Measurements from ENCODE around the gene QARS1. TPM values are rescaled to one million over a fixed set of nuclear protein-coding genes. Genes with fewer than 3 reads are reported as not detected.

Gene QARS1
- polyA plus RNA-seq, 1 of the 3 experiments (the other 2 are of a cell fraction) = 311 TPM

DNA sequence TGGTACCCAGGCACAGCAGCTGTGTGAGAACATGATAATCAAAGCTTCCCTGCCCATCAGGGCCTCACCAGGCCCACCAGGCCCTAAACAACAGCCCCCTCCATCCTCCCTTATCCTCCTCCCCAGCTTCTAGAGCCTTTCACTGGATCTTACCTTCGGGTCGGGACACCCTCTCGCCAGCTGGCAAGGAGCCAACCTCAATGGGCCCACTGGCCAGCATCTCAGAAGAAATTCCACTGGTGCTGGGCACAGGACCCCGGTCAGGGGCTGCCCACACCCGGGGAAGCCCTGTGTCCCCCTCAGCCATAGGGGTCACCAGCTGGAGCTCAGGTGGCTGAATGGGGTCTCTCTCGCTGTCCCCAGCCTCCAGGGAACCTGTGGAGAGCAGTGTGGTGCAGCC is 6.8 kb upstream of the QARS1 start (continued):
- TF ChIP-seq, protein P1, sequence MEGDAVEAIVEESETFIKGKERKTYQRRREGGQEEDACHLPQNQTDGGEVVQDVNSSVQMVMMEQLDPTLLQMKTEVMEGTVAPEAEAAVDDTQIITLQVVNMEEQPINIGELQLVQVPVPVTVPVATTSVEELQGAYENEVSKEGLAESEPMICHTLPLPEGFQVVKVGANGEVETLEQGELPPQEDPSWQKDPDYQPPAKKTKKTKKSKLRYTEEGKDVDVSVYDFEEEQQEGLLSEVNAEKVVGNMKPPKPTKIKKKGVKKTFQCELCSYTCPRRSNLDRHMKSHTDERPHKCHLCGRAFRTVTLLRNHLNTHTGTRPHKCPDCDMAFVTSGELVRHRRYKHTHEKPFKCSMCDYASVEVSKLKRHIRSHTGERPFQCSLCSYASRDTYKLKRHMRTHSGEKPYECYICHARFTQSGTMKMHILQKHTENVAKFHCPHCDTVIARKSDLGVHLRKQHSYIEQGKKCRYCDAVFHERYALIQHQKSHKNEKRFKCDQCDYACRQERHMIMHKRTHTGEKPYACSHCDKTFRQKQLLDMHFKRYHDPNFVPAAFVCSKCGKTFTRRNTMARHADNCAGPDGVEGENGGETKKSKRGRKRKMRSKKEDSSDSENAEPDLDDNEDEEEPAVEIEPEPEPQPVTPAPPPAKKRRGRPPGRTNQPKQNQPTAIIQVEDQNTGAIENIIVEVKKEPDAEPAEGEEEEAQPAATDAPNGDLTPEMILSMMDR (IDR thresholded peaks at IDR 0.05) = no peak
- no peak for TF ChIP-seq RAD21 (IDR thresholded peaks at IDR 0.05; ENCODE audit: low read length)

- no peak overlapping the region for H3K4me3 ChIP-seq (ENCODE audit: low read depth in 2 of 2, low read length in 1 of 2)
These were observed 6.2 kb upstream of the QARS1 start for GRCh38 chr3:49110780-49111179.

More at GRCh38 chr3:49110780-49111179, 6.2 kb upstream of the QARS1 start:
- peaks cover 0 to 5% of the 10 kb centered on the region in 2 experiments; a peak in 1 of 4 replicates for H3K4me1 ChIP-seq (ENCODE audit: control insufficient read depth in 1 of 2, insufficient read depth in 2 of 2, low read depth in 1 of 2, low read length in 1 of 2)
- TF ChIP-seq RAD21 (IDR thresholded peaks at IDR 0.05; ENCODE audit: low read length) (no peak), RFX5 (IDR thresholded peaks at IDR 0.05; ENCODE audit: low read length) (no peak), GATA2 (CRISPR knock-in tag; IDR thresholded peaks at IDR 0.05) (no peak), TAF1 (IDR thresholded peaks at IDR 0.05; ENCODE audit: borderline replicate concordance, low read depth, low read length) (no peak), MEF2A (IDR thresholded peaks at IDR 0.05; ENCODE audit: borderline replicate concordance, low read depth) (no peak), MXI1 (IDR thresholded peaks at IDR 0.05; ENCODE audit: low read depth, low read length) (no peak), PBX3 (IDR thresholded peaks at IDR 0.05) (no peak)
- TF ChIP-seq, protein P2, sequence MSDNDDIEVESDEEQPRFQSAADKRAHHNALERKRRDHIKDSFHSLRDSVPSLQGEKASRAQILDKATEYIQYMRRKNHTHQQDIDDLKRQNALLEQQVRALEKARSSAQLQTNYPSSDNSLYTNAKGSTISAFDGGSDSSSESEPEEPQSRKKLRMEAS (IDR thresholded peaks at IDR 0.05; ENCODE audit: low read depth) = no peak
- TF ChIP-seq, protein P3, sequence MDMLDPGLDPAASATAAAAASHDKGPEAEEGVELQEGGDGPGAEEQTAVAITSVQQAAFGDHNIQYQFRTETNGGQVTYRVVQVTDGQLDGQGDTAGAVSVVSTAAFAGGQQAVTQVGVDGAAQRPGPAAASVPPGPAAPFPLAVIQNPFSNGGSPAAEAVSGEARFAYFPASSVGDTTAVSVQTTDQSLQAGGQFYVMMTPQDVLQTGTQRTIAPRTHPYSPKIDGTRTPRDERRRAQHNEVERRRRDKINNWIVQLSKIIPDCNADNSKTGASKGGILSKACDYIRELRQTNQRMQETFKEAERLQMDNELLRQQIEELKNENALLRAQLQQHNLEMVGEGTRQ (IDR thresholded peaks at IDR 0.05; ENCODE audit: borderline replicate concordance, low read depth, low read length) = no peak
- ChIA-PET POLR2A (interaction anchor here (1.5 kb wide), 1 partner anchor 10 kb away, joined by 3 read pairs; the partner anchor contains the start of gene USP19), CTCF (interaction anchor here (1.0 kb wide), 1 partner anchor 60 kb away, joined by 3 read pairs; no protein-coding TSS in a partner anchor)
- WGBS (ENCODE audit: low lambda C conversion rate) = 100% methylated on average over 3 of the region's 13 CpGs
- no peaks in the 10 kb centered on the region for H3F3A ChIP-seq (replicated peaks; ENCODE audit: insufficient read depth)
- no peak overlapping the region for H3K27ac ChIP-seq (ENCODE audit: low read depth in 2 of 2, low read length in 1 of 2)
- H3K79me2 ChIP-seq (ENCODE audit: insufficient read depth) = peaks cover 4% of the 10 kb centered on the region; the same call in 1 of the 2 replicates
- H3K27me3 ChIP-seq (ENCODE audit: insufficient read depth) = no peaks in the 10 kb centered on the region
- no peak overlapping the region for H2AFZ ChIP-seq (ENCODE audit: low read depth)
- H3K9me3 ChIP-seq = no peaks in the 10 kb centered on the region
- H3K9ac ChIP-seq = no peak overlapping the region
- H3K4me2 ChIP-seq = no peak overlapping the region
- DNase-seq = no peak
- H4K20me1 ChIP-seq (ENCODE audit: insufficient read depth) = no peaks in the 10 kb centered on the region
- H3K36me3 ChIP-seq (replicated peaks in 1 of 2; ENCODE audit: control insufficient read depth in 1 of 2, insufficient read depth in 2 of 2, low read length in 1 of 2) = peaks cover 9 to 75% of the 10 kb centered on the region in 2 experiments
- no peaks in the 10 kb centered on the region for H3K9me2 ChIP-seq

All from SK-N-SH (cell line).